ENCODE data around the gene AANAT.

GRCh38 chr17:76490112-76490710 is 22.8 kb downstream of the AANAT start:
- TF ChIP-seq CTCF (conservative IDR thresholded peaks at IDR 0.05; ENCODE audit: low read length) (no peak), EZH2phosphoT487 (IDR thresholded peaks at IDR 0.05; ENCODE audit: borderline replicate concordance, low read depth, low read length) (no peak)

Measured in OCI-LY7 (cell line).